DLD1 (cell line): ENCODE data around the gene SMYD3.

Experiments used
- in situ Hi-C: cut with HindIII; loops from 2 replicates; pipeline ENCODE4 v1.10.0; 2017; ENCODE audit warnings: low sequenced_read_pairs

The SMYD3 gene

DNA sequence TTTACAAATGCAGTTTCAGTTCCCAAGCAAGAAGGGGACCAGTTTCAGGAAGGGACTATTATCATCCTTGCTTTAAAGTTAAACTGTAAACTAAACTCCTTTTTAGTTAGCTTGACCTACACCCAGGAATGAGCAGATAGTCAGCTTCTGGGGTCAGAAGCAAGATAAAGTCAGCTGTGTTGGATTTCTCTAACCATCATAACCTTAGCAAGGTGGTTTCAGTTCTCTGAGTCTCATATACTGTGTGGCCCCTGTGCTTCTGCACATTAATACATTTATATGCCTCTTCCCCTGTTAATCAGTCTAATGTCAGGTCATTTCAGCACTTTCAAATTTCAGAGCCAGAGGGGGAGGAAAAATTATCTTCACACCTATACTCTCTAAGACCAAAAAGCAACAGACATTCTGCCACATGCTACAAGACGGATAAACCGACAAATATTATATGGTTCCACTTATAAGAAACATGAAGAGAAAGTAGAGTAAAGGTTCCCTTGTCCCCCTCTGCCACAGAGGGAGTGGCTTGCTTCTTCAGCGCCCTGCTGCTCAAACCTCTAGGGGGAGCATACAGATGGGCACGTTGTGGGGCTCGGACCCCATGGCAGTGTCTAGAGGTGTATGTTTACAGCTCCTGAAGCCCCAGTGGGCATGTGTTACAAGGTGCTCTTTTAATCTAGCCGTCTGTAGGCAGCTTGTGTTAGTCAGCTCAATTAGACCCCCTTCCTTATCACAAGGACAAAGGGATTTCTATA is 89.1 kb downstream of the SMYD3 start:
- in situ Hi-C loops: no loop called here

DNA sequence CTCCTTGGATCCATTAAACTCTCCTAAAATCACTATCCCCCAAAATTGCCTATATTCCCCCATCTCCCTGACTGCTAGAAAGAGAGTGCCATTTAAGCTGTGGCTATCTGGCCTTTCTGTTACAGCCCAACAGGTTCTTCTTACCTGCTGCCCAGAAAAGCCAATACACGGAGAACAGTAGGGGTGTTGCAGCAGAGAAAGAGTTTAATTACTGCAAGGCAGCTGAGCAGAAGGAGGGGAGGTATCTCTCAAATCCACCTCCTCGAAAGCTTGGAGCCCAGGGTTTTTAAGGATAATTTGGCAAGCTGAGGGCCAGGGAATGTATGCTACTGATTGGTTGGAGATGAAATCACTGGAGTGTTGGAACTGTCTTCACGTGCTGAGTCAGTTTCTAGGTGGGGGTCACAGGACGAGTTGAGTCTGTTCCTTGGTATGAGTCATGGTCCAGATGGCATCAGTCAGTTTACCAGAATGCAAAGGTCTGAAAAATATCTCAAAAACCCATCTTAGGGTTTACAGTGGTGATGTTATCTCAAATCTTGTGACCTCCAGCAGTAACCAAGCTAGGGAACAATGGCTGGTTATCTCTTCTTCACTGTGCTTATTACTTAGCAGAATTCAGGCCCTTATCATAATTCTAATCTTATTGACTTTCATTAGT is 89.8 kb downstream of the SMYD3 start:
- in situ Hi-C loops: no loop called here

GRCh38 chr1:246416261-246416660 is 90.8 kb downstream of the SMYD3 start:
- in situ Hi-C loops: no loop called here

GRCh38 chr1:246415028-246415427 is 92.1 kb downstream of the SMYD3 start:
- in situ Hi-C loops: no loop called here

DNA sequence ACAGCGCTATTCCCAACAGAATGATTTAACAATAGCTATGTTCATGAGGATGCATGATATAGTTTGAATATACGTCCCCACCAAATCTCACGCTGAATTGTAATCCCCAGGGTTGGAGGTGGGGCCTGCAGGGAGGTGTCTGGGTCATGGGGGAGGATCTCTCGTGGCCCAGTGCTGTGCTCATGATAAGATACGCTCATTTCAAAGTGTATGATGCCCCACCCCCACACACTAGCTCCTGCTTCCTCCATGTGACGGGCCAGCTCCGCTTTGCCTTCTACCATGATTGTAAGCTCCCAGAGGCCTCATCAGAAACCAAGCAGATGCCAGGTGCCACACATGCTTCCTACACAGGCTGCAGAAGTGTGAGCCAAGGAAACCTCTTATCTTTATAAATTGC is 93.6 kb downstream of the SMYD3 start:
- in situ Hi-C loops: no loop called here

DNA sequence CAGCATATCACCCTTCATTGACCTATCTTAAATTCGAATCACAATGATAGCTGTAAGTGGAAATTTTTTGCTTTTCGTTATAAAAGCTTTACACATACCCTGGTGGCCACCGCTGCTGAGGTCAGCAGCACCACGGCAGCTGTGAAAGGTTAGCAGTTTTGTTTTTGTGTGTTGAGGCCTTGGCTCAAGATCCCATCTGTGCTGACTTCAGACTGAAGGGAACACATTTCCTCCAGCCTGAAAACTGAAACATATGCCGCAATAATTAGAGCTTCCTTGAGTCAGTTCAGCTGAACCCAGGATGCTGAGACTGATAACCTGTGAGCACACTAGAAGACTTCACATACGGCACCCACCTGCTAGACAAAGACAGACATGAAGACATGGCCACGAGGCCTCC is 103.0 kb downstream of the SMYD3 start:
- in situ Hi-C loops: no loop called here

DNA sequence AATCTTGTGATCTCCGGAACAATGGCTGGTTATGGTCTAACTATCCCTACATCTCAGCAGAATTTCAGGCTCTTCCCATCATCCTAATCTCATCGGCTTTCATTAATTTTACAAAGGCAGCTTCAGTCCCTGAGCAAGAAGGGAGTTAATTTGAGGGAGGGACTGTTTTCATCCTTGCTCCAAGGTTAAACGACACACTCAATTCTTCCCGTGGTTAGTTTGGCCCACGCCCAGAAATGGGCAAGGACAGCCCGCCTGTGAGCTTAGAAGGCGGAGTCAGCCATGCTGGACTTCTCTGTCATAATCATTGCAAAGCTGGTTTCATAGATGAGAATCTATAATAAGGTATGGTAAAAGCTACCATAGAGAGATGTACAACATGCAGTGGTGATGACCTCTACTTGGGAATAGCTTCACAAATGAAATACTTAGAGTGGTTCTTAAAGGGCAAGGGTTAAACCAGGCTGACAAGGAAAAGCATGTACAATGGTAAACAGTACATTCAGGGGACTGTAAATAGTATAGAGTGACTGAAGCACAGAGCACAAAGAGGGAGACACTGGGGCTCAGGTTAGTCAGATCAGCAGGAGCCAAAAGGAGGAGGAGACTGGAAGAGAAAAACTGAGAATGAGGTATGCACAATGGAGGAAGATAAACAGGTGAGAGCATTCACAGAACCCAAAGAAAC is 108.8 kb downstream of the SMYD3 start:
- in situ Hi-C loops: no loop called here

DNA sequence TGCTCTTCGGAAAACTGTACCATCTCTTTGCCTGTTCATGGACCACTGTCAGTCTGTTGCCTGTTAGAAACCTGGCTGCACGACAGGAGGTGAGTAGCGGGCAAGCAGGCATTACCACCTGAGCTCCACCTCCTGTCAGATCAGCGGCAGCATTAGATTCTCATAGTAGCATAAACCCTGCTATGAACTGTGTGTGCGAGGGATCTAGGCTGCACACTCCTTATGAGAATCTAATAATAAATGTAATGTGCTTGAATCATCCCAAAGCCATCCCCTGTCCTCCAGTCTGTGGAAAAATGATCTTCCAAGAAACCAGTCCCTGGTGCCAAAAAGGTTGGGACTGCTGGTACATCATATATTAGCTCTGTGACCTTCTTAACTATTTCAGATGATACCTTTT is 110.0 kb downstream of the SMYD3 start:
- in situ Hi-C loops: no loop called here

DNA sequence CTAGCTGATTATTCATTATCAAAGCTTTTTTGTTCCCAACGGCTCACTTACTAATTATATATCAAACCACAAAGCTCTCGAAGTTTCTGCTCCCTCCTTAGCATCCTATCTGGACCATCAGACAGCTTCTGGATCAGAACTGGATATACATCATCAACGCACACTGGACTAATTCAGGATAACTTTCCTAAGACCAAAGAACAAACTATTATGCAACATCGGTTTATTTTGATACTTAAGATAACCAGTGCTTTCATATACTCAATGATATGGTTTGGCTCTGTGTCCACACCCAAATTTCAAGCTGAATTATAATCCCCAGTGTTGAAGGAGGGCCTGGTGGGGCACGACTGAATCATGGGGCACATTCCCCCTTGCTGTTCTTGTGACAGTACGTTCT is 110.8 kb downstream of the SMYD3 start:
- in situ Hi-C loops: no loop called here

GRCh38 chr1:246394121-246394520 is 113.0 kb downstream of the SMYD3 start:
- in situ Hi-C loops: no loop called here

DNA sequence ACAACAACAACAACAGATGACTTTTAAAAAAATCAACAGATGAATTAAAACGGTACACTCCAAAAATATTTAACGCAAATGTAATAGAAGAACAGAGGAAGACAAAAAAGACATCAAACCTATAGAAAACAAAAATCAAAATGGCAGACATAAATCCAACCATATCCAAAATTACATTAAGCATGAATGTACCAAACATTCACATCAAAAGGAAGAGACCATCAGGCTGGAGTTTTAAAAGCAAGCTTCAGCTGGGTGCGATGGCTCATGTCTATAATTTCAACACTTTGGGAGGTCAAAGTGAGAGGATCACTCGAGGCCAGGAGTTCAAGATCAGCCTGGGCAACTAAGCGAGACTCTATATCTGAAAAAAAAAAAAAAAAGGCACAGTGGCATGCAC is 116.2 kb downstream of the SMYD3 start:
- in situ Hi-C loops: no loop called here

- in situ Hi-C loops: no loop called here
Measured at GRCh38 chr1:246384616-246385015, 122.5 kb downstream of the SMYD3 start.

DNA sequence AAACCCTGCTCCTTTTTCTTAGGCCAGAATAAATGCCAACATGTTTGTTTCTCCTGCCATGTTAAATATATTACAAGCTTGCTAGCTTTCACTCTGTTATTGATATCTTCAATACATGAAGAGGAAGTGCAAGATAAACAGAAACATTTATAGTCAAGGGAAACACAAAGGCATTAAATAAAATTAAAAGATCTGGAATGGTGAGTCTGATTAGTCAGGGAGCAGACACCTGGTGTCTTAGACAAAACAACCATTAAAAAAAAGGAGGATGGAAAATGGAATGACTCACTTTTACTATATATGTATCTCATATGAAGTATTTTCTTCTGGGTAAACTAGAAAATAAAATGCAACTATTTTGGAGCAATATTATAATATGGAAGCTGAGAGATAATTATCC is 123.3 kb downstream of the SMYD3 start:
- in situ Hi-C loops: no loop called here

DNA sequence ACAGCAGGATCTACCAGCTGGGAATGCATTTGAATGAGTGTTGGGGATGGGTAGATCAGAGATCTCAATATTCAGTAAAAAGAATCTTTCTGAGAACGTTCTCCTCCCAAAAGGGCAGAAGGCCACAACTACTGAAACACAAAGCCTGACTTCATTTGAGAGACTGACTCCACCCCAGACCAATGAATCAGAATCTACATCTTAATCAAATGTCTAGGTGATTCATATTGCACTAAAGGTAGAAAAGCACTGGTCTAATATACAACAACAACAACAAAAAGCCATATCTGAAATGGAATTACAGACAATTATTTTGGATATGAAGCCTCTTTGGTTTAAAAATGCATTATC is 123.9 kb downstream of the SMYD3 start:
- in situ Hi-C loops: no loop called here

DNA sequence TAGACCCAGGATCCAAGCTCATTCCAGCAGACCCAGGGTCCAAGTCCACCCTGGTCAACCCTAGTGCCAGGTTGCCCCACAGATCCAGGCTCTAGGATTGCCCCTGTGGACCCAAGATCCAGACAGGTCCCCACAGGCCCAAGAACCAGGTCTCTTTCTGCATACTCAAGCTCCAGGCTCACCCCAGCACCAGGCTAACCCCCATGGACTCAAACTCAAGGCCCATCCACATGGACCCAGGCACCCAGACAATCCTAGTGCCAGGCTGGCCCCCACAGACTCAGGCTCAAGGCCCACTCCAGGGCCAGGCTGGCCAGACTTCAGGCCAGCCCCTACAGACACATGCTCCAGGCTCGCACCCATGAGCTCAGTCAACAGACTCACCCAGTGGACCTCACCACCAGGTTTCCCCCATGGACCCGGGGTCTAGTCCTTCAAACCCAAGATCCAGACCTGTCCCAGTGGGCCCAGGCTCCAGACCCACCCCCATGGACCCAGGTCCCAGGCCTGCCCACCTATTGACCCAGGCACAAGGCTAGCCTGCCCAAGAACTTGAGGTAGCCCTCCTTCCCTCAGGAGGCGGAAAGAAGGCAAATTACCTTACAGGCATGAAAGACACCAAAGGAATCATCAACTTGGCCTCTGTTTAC is 124.4 kb downstream of the SMYD3 start:
- in situ Hi-C loops: no loop called here

DNA sequence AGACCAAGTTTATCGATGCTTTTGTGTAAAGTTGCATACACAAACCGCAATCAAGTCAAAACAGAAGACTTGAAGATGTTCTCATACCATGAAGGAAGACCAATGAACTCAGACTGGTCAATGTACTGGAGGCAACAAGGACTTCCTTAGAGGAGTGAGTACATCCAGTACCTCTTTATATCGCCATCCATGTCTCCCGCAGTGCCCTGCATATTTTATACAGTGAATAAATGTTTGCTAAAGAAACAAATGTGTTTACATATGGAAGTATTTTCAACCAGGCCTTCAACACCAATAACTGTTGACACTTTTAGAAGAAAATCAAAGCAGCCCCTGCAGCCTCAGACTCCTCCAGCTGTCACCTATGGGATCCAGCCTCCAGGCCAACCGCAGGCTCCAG is 125.6 kb downstream of the SMYD3 start:
- in situ Hi-C loops: no loop called here

- in situ Hi-C loops: no loop called here
Measured at GRCh38 chr1:246377625-246378153, 129.4 kb downstream of the SMYD3 start.

- in situ Hi-C loops: no loop called here
Measured at GRCh38 chr1:246373828-246374569, 133.1 kb downstream of the SMYD3 start.

DNA sequence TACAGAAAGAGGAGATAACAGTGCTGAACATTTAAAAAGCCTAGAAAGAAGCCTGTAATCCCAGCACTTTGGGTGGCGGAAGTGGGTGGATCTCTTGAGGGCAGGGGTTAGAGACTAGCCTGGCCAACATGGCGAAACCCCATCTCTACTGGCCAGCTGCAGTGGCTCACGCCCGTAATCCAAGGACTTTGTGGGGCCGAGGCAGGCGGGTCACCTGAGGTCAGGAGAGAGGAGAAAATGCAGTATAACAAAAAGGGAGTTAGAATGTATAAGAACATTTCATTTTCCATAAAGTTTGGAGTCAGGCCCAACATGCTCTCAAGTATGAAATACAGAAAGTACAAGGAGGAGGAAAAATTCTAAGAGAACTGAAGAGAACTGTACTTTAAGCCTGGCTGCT is 134.5 kb downstream of the SMYD3 start:
- in situ Hi-C loops: no loop called here

GRCh38 chr1:246367041-246367440 is 140.0 kb downstream of the SMYD3 start:
- in situ Hi-C loops: no loop called here

DNA sequence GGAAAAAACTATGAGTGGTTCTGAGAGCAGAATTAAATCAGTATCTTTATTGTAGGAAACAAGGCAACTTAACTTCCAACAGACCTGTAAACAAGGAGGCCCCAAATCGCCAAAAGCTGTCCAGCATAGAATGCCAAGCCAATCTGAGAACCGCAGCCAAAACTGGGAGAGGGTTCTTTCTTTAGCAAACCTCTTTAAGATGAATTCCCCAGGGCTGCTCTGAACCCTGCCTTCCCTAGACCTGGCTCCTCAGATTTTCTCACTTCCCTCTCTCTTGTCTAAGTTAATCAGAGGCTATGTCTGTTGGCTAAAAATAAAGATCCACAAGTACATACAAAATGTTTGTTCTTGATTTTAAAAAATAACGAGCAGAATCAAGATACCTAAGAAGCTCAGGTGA is 141.4 kb downstream of the SMYD3 start:
- in situ Hi-C loops: no loop called here
